Stimulated activated CD8-positive, alpha-beta memory T cell treated with anti-CD3 and anti-CD28 coated beads, Interleukin-7, amount 100 ng/mL, for 48 hours (primary cell): ENCODE data around the gene GTF2H4.
"Not testable (repeated sequence)": the region's sequence is repeated elsewhere in the genome, so short reads cannot be mapped to it uniquely, and the experiment has no call there.

ENCODE experiments used
- DNase-seq, 2 donors: peaks; one replicate each; pipeline ENCODE4 v3.0.0-alpha.2; 2020; ENCODE audit warnings: low read depth in 1 of 2; ENCODE audit errors: extremely low read depth in 1 of 2

The GTF2H4 gene

DNA sequence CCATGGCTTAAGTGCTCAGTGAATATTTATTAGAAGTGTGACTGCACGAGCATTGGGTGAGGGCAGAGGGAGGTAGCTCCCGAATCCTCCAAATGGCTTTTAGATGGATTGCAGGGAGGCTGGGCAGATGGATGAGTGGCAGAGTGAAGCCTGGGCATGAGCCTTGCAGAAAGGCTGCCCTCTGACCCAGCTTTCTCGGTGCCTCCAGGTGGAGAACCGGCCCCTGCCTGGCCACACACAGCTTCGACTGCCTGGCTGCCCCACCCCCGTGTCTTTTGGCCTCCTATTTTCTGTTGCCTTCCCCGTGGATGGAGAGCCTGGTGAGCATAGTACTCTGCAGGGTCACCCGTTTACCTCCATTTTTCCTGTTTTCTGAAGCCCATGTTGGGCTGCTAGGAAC is 9.5 kb downstream of the GTF2H4 start:
- DNase-seq: no peak

DNA sequence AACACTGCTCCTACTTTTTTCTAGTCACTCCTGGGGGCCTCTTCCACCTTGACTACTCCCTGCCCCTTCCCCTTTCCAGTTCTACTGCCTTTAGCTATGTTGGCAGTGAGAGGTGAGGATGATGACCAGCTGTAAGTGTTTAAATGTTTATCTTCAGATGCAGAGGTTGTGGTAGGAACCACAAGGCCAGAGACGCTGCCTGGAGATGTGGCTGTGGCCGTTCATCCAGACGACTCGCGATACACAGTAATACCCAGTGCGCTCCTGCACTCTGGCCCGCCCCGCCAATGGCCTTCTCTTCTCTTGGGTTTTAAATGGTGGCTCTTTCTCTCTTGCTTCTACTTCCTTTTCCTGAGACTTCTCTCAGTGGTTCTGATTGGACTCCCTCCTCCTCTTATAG is 10.7 kb downstream of the GTF2H4 start:
- no peak for DNase-seq

DNA sequence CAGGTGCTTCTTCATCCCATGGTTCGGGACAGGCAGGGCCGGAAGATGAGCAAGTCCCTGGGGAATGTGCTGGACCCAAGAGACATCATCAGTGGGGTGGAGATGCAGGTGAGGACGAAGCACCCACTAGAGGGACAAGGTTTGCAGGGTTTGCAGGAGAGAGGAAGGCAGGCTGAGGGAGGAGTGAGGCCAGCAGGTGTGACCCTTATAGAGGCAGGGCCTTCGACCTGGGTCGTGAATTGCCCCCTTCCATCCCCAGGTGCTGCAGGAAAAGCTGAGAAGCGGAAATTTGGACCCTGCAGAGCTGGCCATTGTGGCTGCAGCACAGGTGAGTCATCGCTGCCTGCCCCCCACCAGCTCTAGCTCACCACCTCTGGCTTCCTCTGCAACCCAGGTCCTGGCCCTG is 14.4 kb downstream of the GTF2H4 start:
- no peak for DNase-seq

DNA sequence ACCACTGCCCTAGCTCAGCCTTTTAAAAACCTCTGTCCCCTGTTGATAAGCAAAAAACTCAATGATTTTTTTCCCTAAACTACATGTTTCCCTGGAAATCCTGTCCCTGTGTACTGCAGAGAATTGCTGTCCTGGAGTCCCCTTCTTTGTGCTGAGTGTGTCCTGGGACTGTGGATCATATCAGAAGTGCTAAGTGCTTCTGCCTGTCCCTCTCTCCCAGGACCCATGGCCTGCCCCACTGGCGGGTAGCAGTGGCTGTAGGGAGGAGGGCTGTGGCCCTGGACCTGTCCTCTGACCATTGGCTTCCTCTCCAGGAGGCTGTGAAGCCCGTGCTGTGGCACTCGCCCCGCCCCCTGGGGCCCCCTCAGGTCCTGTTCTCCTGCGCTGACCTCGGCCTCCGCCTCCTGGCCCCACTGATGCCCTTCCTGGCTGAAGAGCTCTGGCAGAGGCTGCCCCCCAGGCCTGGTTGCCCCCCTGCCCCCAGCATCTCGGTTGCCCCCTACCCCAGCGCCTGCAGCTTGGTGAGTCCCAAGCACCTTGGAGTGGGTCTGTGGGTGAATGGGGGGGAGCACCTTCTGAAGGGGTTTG is 16.1 kb downstream of the GTF2H4 start:
- DNase-seq: not testable (repeated sequence)

DNA sequence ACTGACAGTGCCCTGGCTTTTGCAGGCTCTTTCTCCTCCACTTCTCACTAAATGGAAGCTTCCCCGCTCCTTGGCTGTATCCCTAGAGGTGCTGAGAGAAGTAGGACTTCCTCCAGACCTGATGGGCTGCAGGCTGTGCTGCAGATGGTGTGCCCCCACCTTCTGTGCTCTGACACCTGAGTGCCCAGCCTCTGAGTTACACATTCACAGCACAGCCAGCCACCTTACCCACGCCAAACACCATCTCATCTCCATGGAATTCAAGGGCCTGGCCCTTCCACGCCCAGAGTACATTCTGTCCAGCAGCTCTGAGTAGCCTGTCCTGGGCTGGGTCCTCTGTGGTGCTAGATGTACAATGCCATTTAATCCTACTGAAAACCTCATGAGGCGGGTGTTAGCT is 18.6 kb downstream of the GTF2H4 start:
- DNase-seq: no peak

DNA sequence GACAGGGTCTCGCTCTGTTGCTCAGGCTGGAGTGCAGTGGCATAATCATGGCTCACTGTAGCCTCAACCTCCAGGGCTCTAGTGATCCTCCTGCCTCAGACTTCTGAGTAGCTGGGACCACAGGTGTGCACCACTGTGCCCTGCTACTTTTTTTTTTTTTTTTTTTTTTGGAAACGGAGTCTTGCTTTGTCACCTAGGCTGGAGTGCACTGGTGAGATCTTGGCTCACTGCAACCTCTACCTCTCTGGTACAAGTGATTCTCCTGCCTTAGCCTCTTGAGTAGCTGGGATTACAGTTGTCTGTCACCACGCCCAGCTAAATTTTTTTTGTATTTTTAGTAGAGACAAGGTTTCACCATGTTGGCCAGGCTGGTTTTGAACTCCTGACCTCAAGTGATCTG is 19.1 kb downstream of the GTF2H4 start:
- DNase-seq: not testable (repeated sequence)

DNA sequence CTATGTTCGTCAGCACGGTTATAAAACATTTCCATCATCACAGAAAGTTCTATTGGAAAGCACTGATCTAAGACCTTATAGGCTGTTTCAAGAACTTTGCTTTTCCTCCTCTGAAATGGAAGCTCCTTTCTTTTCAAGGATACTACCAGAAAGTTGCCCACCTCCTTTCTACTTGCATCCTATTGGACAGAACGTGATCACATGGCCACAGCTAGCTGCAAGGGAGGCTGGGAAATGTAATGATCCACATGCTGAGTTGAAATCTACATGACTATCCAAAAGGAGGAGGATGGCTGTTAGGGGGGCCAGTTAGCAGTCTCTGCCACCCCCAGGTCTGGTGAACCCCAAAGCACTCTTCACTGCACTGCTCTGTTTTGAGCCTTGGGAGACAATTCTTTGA is 20.7 kb downstream of the GTF2H4 start:
- DNase-seq: no peak

DNA sequence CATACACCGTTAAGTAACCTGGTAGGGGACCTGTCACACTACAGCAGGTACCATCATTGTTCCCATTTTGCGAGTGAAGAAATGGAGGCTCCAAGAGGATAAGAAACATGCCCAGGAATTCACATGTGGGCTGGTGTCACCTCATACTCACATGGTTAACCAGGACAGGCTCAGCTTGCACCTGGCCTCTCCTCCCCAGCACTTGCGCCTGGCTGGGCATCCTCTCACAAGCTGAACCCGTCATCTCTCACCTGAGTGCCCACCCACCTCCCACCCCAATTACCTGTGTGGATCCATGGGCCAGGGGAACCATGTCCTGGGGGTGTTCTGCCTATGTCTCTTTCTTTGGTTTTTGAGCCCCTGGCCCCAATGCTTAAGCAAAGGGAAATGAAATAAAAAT is 22.5 kb downstream of the GTF2H4 start:
- no peak for DNase-seq

DNA sequence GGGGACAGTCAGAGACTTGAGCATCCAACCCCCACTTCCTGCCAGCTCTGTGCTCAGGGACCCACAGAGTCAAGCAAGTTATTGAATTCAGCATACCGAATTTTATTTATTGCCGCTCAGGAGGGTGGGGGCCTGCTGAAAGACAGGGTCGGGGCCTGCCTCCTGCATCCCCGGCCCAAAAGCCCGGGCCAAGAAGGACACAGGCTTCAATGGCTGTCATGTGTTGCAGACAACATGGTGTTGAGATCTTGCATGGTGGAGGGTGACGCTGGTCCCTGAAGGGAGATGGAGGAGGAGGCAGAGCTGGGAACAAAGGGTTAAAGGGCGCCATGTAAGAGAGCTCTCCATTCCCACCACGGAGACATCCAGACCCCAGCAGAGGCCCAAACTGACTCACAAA is 23.3 kb downstream of the GTF2H4 start:
- no peak for DNase-seq

DNA sequence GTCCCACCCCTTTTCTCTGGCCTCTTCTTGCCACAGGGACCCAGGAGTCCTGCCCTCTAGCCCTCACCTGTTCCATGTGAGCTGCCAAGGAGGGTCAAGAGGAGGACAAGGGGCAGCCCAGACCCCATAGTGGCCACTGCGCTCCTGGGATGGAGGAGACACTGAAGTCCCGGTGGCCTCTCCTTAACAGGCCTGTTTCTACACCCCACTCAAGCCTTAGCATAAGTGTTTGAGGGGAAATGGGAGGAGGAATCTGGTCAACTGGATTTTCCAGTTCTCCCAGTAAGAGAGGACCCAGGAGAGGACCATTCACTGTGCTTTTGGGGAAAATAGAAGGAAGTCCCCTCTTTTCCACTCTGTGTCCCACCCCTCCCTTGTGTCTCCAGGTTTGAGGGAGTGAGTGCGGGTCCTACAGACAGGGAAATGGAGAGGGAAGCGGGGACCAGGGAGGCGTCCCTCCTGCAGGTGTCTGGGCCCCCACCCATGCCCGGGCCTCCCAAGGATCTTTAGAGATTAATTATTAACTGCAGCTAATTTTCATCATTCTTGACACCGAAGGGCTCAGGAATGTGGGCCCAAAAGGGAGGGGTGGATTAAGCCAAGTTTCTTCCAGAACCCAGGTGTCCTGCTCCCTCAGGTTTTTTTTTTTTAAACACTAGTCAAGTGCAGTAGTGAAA is 24.1 kb downstream of the GTF2H4 start, which contains the start of gene SFTA2:
Gene SFTA2, minus strand, starts transcription at position 202 of the 677 bp plus-strand sequence. Its CDS starts 74 bp downstream, at position 128.
- DNase-seq: no peak

DNA sequence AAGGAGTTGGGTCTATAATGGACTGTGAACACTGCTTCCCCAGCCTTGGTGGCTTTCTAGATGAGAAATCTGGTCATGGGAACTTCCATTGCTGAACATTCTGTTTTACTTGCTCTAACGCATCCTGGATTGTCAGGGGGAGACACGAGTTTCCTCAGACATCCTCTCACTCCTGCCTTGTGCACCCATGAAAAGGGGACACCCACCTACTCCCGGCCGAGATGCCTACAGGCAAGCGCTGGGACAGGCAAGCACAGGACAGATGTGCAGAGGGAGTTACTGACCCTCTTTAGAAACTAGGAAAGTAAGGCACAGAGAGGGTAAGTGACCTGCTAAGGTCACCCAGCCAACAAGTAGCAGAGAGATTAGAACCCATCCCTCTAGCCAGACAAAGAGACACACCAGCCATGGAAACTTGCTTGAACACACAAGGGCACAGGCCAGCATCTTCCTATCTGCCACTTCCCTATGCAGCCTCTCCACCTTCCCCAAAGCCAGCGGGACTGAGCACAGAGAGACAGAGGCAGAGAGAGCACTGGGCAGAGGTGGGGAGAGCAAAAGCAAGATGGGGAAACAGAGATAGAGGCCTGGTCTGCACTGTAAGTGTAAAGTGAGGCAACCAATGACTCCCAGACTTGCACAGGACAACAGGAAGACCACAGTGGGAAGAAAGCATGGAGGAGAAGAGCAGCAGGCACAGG is 24.8 kb downstream of the GTF2H4 start:
- DNase-seq: no peak

DNA sequence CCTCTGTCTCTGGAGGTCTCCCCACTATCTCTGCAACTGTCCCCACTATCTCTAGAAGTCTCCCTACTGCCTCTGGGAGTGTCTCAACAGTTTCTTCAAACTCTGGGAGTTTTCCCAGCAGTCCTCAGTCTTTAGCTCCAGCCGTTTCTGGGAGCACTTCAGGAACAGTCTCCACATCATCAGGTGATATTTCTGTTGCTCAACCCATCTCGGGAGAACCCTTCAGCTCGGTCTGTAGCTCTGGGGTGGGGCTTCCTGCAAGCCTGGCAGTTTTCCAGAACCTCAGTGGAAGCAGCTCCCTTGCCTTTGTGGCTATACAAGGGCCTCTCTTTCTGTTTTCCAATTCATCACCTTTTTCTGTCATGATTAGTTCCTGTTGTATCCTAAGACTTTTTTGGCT is 27.0 kb downstream of the GTF2H4 start:
- no peak for DNase-seq

DNA sequence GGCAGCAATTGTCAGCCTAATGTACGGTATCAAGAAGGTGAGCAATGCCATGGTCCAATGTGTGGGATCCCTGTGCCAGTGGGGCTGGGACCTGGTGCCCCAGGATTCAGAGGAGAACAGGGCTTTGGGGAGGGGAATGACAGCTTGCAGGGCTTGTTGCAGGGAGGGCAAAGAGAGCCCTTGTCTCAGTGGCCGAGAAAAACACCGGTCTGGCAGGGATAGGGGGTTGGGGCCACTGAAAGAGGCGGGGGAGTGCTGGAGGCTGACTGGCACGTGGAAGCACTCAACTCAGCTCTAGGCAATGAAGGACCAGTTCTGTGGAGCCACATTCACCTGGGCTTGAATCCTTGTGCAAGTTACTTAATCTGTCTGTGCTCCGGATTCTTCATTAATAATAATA is 29.3 kb downstream of the GTF2H4 start:
- DNase-seq: no peak

DNA sequence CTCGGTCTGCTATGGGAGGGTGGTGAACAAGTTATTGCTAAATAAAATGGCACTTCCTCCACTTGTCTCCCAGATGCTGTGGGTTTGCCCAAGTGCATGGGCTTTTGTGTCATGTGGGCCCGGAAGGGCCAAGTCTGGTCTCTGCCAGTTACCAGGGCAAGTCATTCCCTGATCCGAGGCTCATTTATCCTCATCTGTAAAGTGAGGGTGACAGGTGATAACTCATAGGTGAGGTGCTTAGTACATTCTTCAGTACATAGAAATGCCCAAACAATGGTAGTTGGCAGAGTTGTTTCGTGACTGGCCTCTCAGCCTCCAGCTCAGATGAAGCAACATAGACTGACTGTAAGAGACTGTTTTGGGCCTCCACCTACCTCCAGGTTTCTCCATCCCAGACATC is 30.7 kb downstream of the GTF2H4 start:
- no peak for DNase-seq

DNA sequence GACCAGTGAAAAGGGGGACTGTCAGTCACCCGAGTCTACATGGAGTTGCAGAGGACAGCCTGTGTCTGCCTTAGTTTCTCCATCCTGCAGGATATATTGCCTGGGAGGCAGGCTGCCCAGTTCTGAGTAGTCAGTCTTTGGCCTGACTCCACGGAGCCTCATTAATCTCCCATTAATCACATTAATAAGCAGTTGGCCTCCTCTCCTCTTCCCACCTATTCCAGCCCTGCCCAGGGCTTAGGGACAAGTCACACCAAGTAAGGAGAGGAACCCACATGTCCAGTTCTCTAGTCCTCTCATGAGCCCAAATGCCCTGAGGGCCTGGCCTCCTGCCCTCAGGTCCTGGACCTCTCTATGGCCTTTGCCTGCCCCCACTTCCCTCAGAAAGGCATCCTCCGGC is 31.5 kb downstream of the GTF2H4 start:
- no peak for DNase-seq

DNA sequence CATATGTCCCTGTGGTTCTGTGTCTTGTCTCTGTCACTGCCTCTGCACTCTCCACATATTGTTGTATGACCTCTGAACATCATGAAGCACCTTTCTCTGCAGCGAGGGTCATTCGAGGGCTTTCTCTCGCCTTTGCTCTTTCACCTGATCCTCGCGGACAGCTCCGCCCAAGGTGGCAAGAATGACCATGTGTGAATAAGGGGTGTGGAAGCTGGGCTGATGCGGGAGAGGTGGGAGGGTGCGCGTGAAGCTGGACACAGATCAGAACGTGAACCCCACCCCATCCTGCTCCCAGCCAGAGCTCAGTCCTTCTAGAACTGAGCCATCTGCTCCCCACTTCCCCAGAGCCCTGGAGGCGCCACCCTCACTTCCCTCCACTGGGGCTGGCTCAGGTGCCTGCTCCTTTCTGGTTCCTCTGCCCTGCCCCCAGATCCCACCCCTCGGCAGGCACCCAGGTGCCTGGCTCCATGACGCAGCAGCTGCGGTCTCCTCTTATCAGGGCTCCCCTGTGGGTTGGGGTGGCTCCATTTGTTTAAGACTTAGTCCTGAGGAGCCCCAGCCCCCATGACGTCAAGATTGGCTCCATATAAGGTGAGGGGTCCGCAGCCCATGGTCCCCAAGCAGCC is 32.5 kb downstream of the GTF2H4 start, which contains the start of gene MUCL3:
Gene MUCL3, plus strand, starts transcription at position 613 of the 626 bp plus-strand sequence. CDS start 27 bp downstream, outside the sequence.
- no peak for DNase-seq

DNA sequence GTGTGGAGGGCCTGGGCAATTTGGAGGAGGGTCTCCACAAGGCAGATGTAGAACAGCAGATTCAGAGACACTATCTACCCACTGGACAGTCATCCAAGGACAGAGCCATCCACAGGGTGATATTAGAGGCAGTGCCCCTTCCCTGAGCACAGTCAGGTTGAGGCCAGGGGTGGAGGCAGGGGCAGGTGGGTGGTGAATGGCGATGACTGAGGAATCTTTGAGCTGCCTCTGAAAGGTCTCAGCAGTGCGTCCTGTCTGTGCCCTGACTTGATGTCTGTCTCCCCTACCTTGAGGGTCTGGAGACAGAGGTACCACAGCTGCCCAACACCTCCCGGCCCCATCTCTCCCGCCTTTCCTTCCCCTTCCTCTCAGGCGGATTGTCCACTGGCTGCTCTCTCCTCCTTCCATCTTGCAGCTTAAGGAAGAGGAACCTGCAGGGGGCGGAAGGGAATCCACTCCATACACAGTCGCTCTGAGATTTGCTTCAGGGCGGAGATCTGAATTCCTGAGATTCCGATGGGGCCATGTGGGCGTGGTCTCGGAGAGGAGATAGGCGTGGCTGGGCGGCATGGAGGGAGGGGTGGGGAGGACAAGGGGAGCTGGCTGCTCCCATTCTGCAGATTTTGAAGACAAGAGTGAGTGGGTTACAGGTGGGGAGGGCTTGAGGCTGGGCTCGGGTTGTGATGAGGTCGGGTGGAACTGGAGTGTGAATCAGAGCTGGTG is 34.5 kb downstream of the GTF2H4 start:
- no peak for DNase-seq

DNA sequence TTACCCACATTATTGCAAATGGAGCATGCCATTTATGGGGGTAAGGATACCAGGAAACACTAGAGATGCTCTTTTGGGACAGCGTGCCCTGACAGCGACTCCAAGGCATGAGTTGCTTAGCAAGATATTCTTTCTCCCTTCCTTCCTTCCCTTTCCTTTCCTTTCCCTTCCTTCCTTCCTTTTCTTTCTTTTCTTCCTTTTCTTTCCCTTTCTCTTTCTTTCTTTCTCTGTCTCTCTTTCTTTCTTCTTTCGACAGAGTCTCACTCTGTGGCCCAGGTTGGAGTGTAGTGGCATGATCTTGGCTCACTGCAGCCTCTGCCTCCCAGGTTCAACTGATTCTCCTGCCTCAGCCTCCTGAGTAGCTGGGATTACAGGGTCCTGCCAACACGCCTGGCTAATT is 36.0 kb downstream of the GTF2H4 start:
- no peak for DNase-seq

DNA sequence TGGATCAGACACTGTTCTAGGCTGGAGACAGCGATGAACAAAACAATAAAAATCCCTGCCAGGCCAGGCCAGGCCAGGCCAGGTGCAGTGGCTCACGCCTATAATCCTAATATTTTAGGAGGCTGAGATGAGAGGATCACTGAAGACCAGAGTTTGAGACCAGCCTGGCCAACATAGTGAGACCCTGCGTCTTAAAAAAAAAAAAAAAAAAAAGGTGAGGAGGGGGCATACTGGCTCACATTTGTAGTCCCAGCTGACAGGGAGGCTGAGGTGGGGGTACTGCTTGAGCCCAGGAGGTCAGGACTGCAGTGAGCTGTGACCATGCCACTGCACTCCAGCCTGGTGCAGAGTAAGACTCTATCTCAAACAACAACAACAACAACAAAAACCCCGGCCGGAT is 37.3 kb downstream of the GTF2H4 start:
- no peak for DNase-seq

DNA sequence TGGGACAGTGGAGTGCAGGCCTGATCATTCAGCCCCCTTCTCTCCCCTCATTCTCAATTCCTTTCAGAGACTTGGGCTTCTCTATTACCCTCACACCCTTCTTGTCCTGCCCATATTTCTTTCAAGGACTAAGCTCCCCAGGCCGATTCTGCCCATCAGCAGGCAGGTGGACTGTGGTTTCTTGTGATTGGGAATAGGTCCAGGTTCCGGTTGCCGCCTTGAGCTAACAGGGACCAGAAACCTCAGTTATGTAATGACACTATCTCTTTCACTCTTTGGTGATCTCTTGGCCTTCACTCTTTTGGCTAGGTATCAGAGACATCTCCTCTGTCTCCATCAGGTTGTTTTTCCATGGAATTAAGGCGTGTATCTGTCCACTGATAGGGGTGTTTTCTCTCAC is 39.2 kb downstream of the GTF2H4 start:
- DNase-seq: no peak

DNA sequence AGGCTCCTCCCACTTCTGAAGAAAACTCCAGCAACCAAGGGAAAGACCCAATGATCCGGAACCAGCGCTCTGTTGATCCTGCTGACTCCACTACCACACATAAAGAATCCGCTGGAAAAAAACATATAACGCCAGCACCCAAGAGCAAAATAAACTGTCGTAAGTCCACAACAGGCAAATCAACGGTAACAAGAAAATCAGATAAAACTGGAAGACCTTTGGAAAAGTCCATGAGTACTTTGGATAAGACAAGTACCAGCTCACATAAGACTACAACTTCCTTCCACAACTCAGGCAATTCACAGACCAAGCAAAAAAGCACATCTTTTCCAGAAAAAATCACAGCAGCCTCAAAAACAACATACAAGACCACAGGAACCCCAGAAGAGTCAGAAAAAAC is 40.8 kb downstream of the GTF2H4 start:
- DNase-seq: no peak
